Mammary epithelial cell (primary cell): ENCODE results near the gene ING1.

ENCODE experiments used
- CTCF ChIP-seq, 2 donors: IDR thresholded peaks in 1 of 2; conservative IDR thresholded peaks in 1 of 2; 2 replicates each; pipeline ENCODE4 v1.5.1; 2011 to 2012; ENCODE audit warnings: inconsistent platforms in 2 of 2, low read length in 2 of 2, mild to moderate bottlenecking in 2 of 2, control low read depth in 1 of 2, low read depth in 1 of 2; ENCODE audit not compliant: insufficient read depth in 1 of 2; ENCODE audit errors: extremely low read depth in 1 of 2
- EZH2 ChIP-seq: IDR thresholded peaks from 2 replicates; pipeline ENCODE4 v1.6.1; 2012; ENCODE audit warnings: low read length, inconsistent platforms, borderline replicate concordance

GRCh38 chr13:110689711-110690110, 23.8 kb upstream of the ING1 start:
- no peak for TF ChIP-seq CTCF (conservative IDR thresholded peaks at IDR 0.05 in 1 of 2, IDR thresholded peaks at IDR 0.05 in 1 of 2; ENCODE audit: extremely low read depth in 1 of 2, insufficient read depth in 1 of 2, low read depth in 1 of 2, low read length in 2 of 2)
- TF ChIP-seq EZH2 = no peak
